GM12865 (cell line): ENCODE measurements around the gene NUMA1.

Experiments
- DNase-seq: peaks from one replicate; pipeline ENCODE4 v3.0.0; 2010; ENCODE audit warnings: low read depth
- H3K4me3 ChIP-seq: 2 replicates; pipeline ENCODE4 v1.5.1; 2011; ENCODE audit warnings: mild to moderate bottlenecking, low read depth, low read length, control low read depth
- CTCF ChIP-seq: IDR thresholded peaks from 2 replicates; pipeline ENCODE4 v1.5.1; 2011; ENCODE audit warnings: low read length, control low read depth, low read depth, inconsistent platforms; ENCODE audit not compliant: insufficient read depth; ENCODE audit errors: missing control alignments

NUMA1 gene

GRCh38 chr11:72102162-72102561 is 21.8 kb upstream of the NUMA1 start:
- DNase-seq: no peak
- TF ChIP-seq CTCF: no peak
- H3K4me3 ChIP-seq: peak overlapping the region; percentile 97

GRCh38 chr11:72100462-72100861 is 20.1 kb upstream of the NUMA1 start:
- no peak overlapping the region for H3K4me3 ChIP-seq
- TF ChIP-seq CTCF: no peak
- DNase-seq: no peak

- TF ChIP-seq CTCF: no peak
- DNase-seq: no peak
- H3K4me3 ChIP-seq: no peak overlapping the region
Measured at GRCh38 chr11:72100009-72100408, 19.7 kb upstream of the NUMA1 start.

- no peak for TF ChIP-seq CTCF
- no peak for DNase-seq
- no peak overlapping the region for H3K4me3 ChIP-seq
Measured at GRCh38 chr11:72098741-72099140, 18.4 kb upstream of the NUMA1 start.

- TF ChIP-seq CTCF: peak; percentile 79
- H3K4me3 ChIP-seq: no peak overlapping the region
- DNase-seq: peak; percentile 70
Measured at GRCh38 chr11:72091292-72091691, 10.9 kb upstream of the NUMA1 start.

- no peak overlapping the region for H3K4me3 ChIP-seq
- no peak for TF ChIP-seq CTCF
- no peak for DNase-seq
Measured at GRCh38 chr11:72088076-72088808, 7.9 kb upstream of the NUMA1 start.

GRCh38 chr11:72085621-72086351 is 5.4 kb upstream of the NUMA1 start:
- TF ChIP-seq CTCF: no peak
- no peak overlapping the region for H3K4me3 ChIP-seq
- no peak for DNase-seq
